Vagina (tissue), 2 donors: Measurements from ENCODE around the gene EDDM13.

Experiments used
- POLR2A ChIP-seq, 2 donors: fragments of 450-650 bp; IDR thresholded peaks; one replicate each; pipeline ENCODE4 v1.6.1; 2017; ENCODE audit warnings: antibody characterized with exemption in 2 of 2, mild to moderate bottlenecking in 2 of 2, moderate library complexity in 2 of 2
- POLR2AphosphoS5 ChIP-seq, 2 donors: sonication (generic); formaldehyde crosslinking; IDR thresholded peaks; one replicate each; pipeline ENCODE4 v1.9.0; 2017; ENCODE audit warnings: antibody characterized with exemption in 2 of 2, mild to moderate bottlenecking in 2 of 2, low read depth in 1 of 2; ENCODE audit not compliant: insufficient read depth in 1 of 2
- TF ChIP-seq, protein P1 (sequence below), 3 experiments: fragments of 450-650 bp in 2 of 3; fragments of 200-600 bp in 1 of 3; sonication (generic) in 1 of 3; IDR thresholded peaks; one replicate each; pipeline ENCODE4 v1.5.1; 2017 to 2019; ENCODE audit warnings: antibody characterized with exemption in 3 of 3, mild to moderate bottlenecking in 2 of 3, moderate library complexity in 2 of 3

DNA sequence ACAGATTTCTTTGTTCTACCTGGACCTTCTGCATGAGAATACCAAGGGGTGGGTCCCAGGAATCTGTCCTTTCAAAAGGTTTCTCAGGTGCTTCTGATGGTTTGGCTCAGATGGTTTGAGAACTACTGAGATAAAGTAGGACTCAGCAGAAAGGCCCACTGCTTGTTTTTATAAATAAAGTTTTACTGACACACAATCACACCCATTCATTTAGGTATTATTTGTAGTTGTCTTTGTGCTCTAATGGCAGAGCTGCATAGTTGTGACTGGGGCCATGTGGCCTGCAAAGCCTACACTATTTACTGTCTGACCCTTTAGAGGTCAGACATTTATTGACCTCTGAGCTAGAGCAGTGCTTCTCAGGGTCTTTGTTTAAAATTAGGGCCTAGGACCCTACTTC is 17.6 kb downstream of the EDDM13 start:
- TF ChIP-seq, protein P1, sequence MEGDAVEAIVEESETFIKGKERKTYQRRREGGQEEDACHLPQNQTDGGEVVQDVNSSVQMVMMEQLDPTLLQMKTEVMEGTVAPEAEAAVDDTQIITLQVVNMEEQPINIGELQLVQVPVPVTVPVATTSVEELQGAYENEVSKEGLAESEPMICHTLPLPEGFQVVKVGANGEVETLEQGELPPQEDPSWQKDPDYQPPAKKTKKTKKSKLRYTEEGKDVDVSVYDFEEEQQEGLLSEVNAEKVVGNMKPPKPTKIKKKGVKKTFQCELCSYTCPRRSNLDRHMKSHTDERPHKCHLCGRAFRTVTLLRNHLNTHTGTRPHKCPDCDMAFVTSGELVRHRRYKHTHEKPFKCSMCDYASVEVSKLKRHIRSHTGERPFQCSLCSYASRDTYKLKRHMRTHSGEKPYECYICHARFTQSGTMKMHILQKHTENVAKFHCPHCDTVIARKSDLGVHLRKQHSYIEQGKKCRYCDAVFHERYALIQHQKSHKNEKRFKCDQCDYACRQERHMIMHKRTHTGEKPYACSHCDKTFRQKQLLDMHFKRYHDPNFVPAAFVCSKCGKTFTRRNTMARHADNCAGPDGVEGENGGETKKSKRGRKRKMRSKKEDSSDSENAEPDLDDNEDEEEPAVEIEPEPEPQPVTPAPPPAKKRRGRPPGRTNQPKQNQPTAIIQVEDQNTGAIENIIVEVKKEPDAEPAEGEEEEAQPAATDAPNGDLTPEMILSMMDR (IDR thresholded peaks at IDR 0.05), result no peak
- TF ChIP-seq POLR2A (IDR thresholded peaks at IDR 0.05) (no peak), POLR2AphosphoS5 (IDR thresholded peaks at IDR 0.05; ENCODE audit: insufficient read depth in 1 of 2, low read depth in 1 of 2) (no peak)
